Uterus (tissue), 4 donors: ENCODE measurements around the gene PFKM. TPM values are rescaled to one million over a fixed set of nuclear protein-coding genes. Genes with fewer than 3 reads are reported as not detected.

Source experiments
- DNase-seq, 2 donors: peaks; one replicate each; pipeline ENCODE4 v3.0.0-alpha.2; 2019 to 2020
- H3K27ac ChIP-seq, 2 donors: fragments of 200-600 bp; sonication (generic); 1 replicate in 1 of 2; 2 replicates in 1 of 2; pipeline ENCODE4 v1.5.1; 2016 to 2018
- H3K27me3 ChIP-seq, 2 donors: fragments of 200-600 bp; sonication (generic); one replicate each; pipeline ENCODE4 v1.5.1; 2018 to 2019; ENCODE audit warnings: control low read depth in 1 of 2
- H3K36me3 ChIP-seq, 2 donors: fragments of 200-600 bp; sonication (generic); one replicate each; pipeline ENCODE4 v1.5.1; 2019; ENCODE audit warnings: control low read depth in 1 of 2
- H3K4me1 ChIP-seq, 2 donors: fragments of 200-600 bp; sonication (generic); one replicate each; pipeline ENCODE4 v1.5.1; 2018 to 2019; ENCODE audit warnings: control low read depth in 1 of 2
- H3K4me3 ChIP-seq, 2 donors: fragments of 200-600 bp; sonication (generic); 1 replicate in 1 of 2; 2 replicates in 1 of 2; pipeline ENCODE4 v1.5.1; 2018 to 2019; ENCODE audit warnings: mild to moderate bottlenecking in 1 of 2
- H3K9me3 ChIP-seq, 2 donors: fragments of 200-600 bp; sonication (generic); one replicate each; pipeline ENCODE4 v1.5.1; 2019; ENCODE audit warnings: control low read depth in 1 of 2
- POLR2A ChIP-seq, 2 donors: fragments of 450-650 bp; IDR thresholded peaks; one replicate each; pipeline ENCODE4 v1.6.1; 2016; ENCODE audit warnings: antibody characterized with exemption in 2 of 2, mild to moderate bottlenecking in 1 of 2, moderate library complexity in 1 of 2
- intact Hi-C: fragments of 100-400 bp; cut with DNase I; formaldehyde crosslinking; loops from one replicate; pipeline ENCODE4 v1.15.1; 2023; ENCODE audit warnings: low total_unique reads
- total RNA-seq, 4 donors: library from RNA; depleted of rRNA in 3 of 4; stranded (reverse); fragments of >200 nt in 3 of 4; gene quantifications; one replicate each; pipeline versions ENCODE4 v1.1.0 to v1.2.4, GENCODE V29; 2014 to 2023
- TF ChIP-seq, protein P1 (sequence below), 4 experiments: fragments of 200-600 bp in 2 of 4; fragments of 450-650 bp in 2 of 4; sonication (generic) in 2 of 4; IDR thresholded peaks; one replicate each; pipeline ENCODE4 v1.5.1; 2016 to 2019; ENCODE audit warnings: antibody characterized with exemption in 4 of 4, mild to moderate bottlenecking in 2 of 4, moderate library complexity in 1 of 4
- donor health status: DM: yes; HTN: yes; CAD: no.

PFKM gene
- total RNA-seq, 4 donors from 2014 or later: 30.9 to 150 (median 70.8) TPM

DNA sequence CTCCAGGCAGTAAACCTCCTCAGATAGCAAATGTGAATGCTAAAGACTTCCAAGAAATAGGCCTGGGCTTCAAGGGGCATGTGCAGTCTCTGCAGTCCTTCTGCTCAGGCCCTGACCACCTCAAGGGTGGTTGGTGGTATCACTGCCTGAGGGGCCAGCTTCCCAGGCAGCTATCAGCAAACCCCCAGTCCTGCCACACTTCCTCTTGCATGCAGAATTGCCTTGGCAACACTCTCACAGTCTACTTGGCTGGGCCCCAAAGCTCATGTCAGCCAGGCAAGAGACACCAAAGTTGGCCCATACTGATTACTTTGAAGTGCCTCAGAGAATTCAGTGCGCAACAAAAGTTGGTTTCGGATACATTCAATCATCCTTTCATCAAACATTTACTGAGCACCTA, 41.6 kb downstream of the PFKM start:
- intact Hi-C loops: loop anchor here (10.0 kb wide), 1 partner anchor 66 kb away; no protein-coding TSS in a partner anchor
- Histone ChIP-seq H3K4me1 (no peaks in the 10 kb centered on the region), H3K27me3 (no peaks in the 10 kb centered on the region), H3K27ac (no peak overlapping the region), H3K4me3 (no peak overlapping the region), H3K9me3 (no peaks in the 10 kb centered on the region), H3K36me3 (no peaks in the 10 kb centered on the region)
- DNase-seq: no peak
- TF ChIP-seq, protein P1, sequence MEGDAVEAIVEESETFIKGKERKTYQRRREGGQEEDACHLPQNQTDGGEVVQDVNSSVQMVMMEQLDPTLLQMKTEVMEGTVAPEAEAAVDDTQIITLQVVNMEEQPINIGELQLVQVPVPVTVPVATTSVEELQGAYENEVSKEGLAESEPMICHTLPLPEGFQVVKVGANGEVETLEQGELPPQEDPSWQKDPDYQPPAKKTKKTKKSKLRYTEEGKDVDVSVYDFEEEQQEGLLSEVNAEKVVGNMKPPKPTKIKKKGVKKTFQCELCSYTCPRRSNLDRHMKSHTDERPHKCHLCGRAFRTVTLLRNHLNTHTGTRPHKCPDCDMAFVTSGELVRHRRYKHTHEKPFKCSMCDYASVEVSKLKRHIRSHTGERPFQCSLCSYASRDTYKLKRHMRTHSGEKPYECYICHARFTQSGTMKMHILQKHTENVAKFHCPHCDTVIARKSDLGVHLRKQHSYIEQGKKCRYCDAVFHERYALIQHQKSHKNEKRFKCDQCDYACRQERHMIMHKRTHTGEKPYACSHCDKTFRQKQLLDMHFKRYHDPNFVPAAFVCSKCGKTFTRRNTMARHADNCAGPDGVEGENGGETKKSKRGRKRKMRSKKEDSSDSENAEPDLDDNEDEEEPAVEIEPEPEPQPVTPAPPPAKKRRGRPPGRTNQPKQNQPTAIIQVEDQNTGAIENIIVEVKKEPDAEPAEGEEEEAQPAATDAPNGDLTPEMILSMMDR (IDR thresholded peaks at IDR 0.05): no peak
- no peak for TF ChIP-seq POLR2A (IDR thresholded peaks at IDR 0.05)

DNA sequence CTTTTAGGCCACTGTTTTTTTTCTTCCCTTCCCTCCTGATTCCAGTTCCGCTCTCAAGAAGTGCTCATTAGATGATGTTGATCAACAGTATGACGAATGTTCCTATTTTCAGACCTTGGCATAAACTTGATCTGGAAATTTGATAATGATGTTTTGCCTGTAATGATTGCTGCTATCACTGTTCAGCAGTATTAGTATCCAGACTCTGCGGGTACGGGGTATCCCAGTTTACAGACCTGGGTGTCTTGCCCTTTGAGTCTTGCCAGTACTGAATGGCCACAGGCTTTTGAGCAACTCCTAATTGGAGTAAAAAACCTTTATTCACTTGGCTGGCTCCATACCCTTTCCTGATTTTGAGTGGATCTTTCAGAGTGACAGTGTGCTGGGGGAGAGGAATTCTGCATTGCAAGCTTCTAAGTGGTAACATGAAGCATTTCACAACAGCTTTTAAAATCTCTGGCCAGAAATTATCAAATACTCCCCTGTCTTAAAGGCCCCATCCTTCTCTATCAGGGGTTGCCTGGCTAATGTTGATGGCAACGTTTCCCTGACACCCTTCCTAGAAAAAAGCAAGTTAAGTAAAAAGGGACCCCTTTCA, 44.1 kb downstream of the PFKM start:
- Histone ChIP-seq H3K36me3 (no peaks in the 10 kb centered on the region), H3K27ac (no peak overlapping the region), H3K27me3 (no peaks in the 10 kb centered on the region), H3K4me3 (no peak overlapping the region), H3K9me3 (no peaks in the 10 kb centered on the region), H3K4me1 (no peaks in the 10 kb centered on the region)
- intact Hi-C loops: loop anchor here (10.0 kb wide), 1 partner anchor 68 kb away; no protein-coding TSS in a partner anchor
- no peak for TF ChIP-seq POLR2A (IDR thresholded peaks at IDR 0.05)
- TF ChIP-seq, protein P1 (IDR thresholded peaks at IDR 0.05): no peak
- DNase-seq: no peak

DNA sequence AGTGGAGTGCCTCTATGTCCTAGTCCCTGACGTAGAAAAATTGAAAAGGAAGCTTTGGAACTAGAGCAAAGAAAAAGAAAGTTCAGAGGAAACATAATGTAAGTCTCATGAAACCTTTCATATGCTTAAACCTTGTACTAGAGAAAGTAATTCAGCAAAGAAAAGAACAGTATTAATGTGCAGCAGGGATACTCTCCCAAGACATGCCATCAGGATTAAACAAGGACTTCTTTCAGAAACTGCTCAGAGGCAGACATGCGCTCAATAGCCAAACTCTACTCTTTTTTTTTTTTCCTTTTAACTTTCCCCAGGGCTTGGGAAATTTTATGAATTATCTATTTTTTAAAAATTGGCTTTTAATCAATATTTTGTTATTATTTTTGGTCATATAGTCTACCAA, 45.3 kb downstream of the PFKM start:
- Histone ChIP-seq H3K27me3 (no peaks in the 10 kb centered on the region), H3K4me1 (no peaks in the 10 kb centered on the region), H3K9me3 (no peaks in the 10 kb centered on the region), H3K27ac (no peak overlapping the region), H3K36me3 (no peaks in the 10 kb centered on the region), H3K4me3 (no peak overlapping the region)
- TF ChIP-seq POLR2A (IDR thresholded peaks at IDR 0.05): no peak
- no peak for DNase-seq
- intact Hi-C loops: loop anchor here (10.0 kb wide), 1 partner anchor 70 kb away; no protein-coding TSS in a partner anchor

DNA sequence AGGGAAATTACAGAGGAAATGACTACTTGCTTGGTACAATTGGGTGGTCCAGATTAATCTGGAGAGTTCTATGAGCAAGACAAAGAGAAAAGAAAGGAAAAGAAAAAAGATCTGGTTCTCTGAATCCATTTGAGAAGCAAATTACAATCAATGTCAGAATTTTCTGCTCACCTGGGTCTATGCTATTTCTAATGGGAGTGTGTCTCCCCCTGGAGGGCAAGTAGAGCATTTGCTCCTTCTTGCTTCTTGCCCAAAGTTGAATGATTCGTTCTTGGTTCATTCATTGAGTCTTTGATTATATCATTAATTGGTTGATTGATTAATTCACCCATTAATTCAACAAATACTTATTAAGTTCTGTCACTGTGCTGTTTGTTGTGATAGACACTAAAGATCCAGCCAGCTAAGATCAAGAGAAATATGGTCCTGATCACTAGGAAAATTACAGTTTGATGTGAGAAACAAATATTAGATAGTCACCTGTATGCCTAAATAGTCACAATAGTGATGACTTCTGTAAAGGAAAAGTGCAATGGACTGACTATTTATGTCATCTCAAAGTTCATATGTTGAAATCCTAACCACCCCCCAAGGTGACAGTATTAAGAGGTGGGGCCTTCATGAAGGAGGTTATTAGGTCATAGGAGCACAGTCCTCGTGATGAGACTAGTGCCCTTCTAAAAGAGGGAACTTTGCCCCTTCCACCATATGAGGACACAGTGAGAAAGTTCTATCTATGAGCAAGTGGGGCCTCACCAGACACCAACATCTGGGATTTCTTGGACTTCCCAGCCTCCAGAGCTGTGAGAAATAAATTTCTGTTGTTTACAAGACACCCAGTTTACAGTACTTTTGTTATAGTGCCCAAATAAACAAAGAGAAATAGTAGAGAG, 46.2 kb downstream of the PFKM start:
- Histone ChIP-seq H3K27ac (no peak overlapping the region), H3K4me1 (no peaks in the 10 kb centered on the region), H3K27me3 (no peaks in the 10 kb centered on the region), H3K4me3 (no peak overlapping the region), H3K36me3 (no peaks in the 10 kb centered on the region), H3K9me3 (no peaks in the 10 kb centered on the region)
- no peak for TF ChIP-seq POLR2A (IDR thresholded peaks at IDR 0.05)
- TF ChIP-seq, protein P1 (IDR thresholded peaks at IDR 0.05): peak; percentile 72 to 86 (median 82)
- intact Hi-C loops: loop anchor here (10.0 kb wide), 1 partner anchor 71 kb away; no protein-coding TSS in a partner anchor
- DNase-seq: no peak

DNA sequence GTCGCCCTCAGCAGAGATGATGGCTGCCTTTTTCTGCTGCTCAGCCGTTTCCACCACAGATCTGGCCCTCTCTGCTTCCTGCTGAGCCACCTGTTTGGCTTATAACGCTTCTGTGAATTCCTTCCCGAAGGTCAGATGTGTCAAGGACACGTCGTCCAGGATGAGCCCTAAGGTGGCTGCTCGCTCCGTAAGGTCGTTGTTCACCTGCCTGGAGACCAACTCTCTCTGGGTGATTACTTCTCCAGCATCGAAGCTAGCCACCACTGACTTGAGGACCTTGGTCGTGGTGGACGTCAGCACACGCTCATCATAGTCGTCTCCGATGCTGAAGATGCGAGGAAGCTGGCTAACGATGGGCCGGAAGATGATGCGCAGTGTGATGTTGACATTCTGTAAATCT, 49.8 kb downstream of the PFKM start:
- no peaks in the 10 kb centered on the region for H3K4me1 ChIP-seq
- H3K9me3 ChIP-seq: no peaks in the 10 kb centered on the region
- H3K4me3 ChIP-seq: no peak overlapping the region
- TF ChIP-seq, protein P1 (IDR thresholded peaks at IDR 0.05): no peak
- no peak for TF ChIP-seq POLR2A (IDR thresholded peaks at IDR 0.05)
- H3K27me3 ChIP-seq: no peaks in the 10 kb centered on the region
- intact Hi-C loops: loop anchor here (10.0 kb wide), 1 partner anchor 74 kb away; no protein-coding TSS in a partner anchor
- H3K27ac ChIP-seq: no peak overlapping the region
- DNase-seq: no peak
- H3K36me3 ChIP-seq: no peaks in the 10 kb centered on the region
